Measurements from ENCODE around the gene TOP2B. TPM values are rescaled to one million over a fixed set of nuclear protein-coding genes. Genes with fewer than 3 reads are reported as not detected.

The TOP2B gene, protein sequence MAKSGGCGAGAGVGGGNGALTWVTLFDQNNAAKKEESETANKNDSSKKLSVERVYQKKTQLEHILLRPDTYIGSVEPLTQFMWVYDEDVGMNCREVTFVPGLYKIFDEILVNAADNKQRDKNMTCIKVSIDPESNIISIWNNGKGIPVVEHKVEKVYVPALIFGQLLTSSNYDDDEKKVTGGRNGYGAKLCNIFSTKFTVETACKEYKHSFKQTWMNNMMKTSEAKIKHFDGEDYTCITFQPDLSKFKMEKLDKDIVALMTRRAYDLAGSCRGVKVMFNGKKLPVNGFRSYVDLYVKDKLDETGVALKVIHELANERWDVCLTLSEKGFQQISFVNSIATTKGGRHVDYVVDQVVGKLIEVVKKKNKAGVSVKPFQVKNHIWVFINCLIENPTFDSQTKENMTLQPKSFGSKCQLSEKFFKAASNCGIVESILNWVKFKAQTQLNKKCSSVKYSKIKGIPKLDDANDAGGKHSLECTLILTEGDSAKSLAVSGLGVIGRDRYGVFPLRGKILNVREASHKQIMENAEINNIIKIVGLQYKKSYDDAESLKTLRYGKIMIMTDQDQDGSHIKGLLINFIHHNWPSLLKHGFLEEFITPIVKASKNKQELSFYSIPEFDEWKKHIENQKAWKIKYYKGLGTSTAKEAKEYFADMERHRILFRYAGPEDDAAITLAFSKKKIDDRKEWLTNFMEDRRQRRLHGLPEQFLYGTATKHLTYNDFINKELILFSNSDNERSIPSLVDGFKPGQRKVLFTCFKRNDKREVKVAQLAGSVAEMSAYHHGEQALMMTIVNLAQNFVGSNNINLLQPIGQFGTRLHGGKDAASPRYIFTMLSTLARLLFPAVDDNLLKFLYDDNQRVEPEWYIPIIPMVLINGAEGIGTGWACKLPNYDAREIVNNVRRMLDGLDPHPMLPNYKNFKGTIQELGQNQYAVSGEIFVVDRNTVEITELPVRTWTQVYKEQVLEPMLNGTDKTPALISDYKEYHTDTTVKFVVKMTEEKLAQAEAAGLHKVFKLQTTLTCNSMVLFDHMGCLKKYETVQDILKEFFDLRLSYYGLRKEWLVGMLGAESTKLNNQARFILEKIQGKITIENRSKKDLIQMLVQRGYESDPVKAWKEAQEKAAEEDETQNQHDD (N-terminal part only)
- total RNA-seq (2014; rRNA removed; shearing (Covaris generic)): 73.3 and 85.3 TPM in 2 replicates

DNA sequence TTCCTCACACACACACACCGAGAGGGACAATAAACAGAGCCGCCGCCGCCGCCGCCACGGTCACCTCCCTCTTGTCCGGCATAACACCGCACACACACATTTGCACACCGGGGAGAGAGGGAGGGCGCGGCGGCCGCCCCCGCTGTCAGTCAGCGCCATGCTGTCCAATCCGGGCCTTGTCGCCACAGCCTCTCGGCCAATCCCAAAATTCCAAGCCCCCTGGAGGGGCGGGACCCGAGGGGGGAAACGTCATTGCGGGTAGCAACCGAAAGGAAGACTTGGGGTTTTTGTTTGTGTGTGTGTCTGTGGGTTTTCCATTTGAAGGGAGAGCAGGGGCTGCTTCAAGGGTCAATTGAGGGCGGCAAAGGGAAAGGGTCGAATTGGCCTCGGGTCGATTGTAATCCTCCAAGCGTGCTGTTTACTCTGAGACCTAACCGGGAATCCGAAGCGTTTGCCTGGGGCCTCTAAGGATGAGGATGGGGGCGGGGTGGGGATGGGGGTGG lies at the start of gene TOP2B:
Gene TOP2B, minus strand, starts transcription at position 96 of the 503 bp plus-strand sequence. CDS start 610 bp downstream, outside the sequence.
- DNase-seq (ENCODE audit: low read depth): peak; percentile 93

DNA sequence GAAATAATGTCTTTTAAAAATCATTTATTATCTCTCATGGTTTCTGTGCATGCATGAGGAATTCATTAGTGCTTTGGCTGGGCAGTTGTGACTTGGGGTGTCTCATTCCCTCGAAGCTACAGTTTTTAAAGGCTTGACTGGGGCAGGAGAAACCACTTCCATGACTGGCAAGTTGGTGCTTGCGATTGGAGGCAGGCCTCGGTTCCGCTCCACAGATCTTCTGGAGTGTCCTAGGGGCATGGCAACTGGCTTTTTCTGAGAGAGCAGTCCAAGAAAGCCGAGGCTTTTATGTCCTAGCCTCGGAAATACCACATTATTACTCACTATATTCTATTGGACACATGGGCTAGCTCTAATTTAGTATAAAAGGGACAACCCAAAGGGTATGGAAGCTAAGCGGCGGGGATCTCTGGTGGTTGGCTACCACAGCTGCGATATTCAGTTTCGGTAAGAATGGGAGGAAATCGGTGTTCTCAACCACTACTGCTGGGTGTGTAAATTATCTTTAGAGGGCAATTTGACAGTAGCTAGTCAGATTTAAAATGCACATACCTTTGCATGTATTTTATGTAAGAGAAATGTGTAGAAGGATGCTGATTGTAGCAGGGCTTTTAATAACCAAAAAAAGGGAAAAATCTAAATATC lies 48.8 kb upstream of the TOP2B start:
- DNase-seq (ENCODE audit: low read depth): no peak

DNA sequence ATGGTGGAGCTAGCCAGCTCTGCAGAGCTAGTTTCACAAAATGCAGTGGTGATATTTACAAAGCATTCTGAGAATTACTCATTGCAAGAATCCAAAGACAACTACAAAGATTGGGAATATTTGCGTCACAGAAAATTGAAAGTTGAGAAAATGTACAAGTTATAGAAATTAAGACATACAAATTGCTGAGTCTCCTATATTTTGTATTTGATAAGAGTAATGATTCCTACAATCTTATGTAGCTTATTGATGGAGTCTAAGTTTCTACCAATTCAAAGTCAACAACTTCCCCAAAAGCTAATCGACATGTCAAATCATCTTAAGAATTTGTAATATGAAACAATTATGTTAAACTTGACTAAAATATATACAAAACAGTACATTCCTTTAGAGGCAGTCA lies 46.4 kb upstream of the TOP2B start:
- no peak for DNase-seq (ENCODE audit: low read depth)

- no peak for DNase-seq (ENCODE audit: low read depth)
These were observed 43.3 kb upstream of the TOP2B start for GRCh38 chr3:25708036-25708435.

DNA sequence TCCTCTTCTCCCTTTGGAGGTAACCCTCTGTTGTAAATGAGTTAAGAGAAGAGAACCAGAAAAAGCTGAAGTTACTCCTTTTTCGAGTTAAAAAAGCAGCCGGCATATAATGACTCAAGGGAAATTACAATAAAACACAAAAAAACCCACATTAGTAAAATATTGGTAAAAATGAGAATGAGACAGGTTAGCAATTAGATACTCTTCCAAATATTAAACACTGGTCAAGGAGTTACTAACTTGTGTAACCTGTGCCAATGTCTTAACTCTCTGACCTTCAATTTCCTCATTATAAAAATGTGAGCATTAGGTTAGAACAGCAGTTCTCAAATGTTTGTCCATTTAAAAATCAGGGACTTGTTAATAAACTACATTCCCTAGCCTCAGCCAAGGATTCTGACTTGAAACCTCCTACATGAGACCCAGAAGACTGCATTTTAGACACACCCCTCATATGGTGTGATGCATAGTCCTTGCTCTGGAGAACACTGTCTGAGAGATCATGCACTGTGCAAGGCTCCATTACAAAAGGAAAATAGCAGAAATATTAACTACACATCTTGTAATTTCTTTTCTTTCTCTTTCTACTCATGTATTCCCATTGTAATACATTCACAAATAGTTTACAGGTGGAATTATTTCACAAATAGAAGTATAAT lies 42.7 kb upstream of the TOP2B start:
- no peak for DNase-seq (ENCODE audit: low read depth)

GRCh38 chr3:25706213-25706612 lies 41.5 kb upstream of the TOP2B start:
- no peak for DNase-seq (ENCODE audit: low read depth)

- DNase-seq (ENCODE audit: low read depth): no peak
These were observed 32.8 kb upstream of the TOP2B start for GRCh38 chr3:25697553-25697952.

DNA sequence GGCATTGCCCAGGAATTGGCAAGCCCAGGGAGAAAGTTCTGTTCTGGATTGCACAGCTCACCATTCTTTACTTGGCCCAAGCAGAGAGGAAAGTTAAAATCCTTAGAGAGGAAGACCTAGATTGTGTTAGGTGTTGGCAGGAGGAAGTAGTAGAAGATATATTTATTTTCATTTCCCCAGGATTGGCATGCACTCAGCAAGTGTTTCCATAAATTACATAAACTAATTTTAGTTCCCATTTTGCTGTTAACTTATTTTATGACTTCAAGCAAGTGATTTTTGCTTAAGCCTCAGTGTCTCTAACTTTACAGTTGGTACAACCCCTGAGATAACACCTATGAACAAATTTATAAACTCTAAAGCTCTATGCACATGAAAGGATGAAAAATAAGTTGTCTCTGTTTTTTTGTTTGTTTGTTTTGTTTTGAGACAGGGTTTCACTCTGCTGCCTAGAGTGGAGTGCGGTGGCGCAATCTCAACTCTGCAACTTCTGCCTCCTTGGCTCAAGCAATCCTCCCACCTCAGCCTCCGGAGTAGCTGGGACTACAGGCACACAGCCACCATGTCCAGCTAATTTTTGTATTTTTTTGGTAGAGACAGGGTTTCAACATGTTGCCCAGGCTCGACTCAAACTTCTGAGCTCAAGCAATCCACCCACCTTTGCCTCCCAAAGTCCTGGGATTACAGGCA lies 31.2 kb upstream of the TOP2B start:
- DNase-seq (ENCODE audit: low read depth): no peak

GRCh38 chr3:25693238-25693637 lies 28.5 kb upstream of the TOP2B start:
- DNase-seq (ENCODE audit: low read depth): no peak

GRCh38 chr3:25692341-25692740 lies 27.6 kb upstream of the TOP2B start:
- DNase-seq (ENCODE audit: low read depth): no peak

DNA sequence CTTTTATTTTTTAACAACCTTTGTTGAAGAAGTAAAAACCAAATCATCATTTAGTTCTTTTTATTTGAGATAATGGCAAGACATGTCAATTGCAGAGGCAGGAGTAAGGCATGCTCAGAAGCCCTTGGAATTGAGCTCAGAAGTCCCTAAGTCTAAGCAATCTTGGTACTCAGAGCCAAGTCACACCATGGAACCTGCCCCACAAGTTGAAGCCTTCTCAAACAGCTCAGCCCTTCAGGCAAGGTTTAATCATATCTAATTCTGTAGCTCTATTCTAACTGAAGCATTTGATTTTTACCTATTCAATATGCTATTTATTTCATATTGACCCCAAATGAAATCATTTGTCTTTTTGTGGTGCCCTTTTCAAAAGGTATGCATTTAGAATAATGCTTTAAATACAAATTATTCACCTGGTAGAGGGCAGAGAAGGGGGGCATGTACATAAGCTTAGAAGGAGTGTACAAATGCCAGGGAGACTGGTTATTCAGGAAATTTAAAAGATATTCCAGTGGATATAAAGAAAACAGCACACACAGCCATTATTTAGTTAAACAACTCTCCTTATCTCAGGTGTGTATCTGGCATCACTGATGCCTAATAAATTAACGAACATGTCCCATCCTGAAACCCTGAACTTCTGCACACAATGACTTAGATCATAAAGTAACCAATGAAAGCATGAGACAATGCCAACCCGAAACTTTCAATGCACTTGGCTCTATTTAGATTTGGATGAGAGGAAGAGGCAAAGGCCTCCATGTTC lies 26.2 kb upstream of the TOP2B start:
- no peak for DNase-seq (ENCODE audit: low read depth)

- DNase-seq (ENCODE audit: low read depth): no peak
These were observed 24.5 kb upstream of the TOP2B start for GRCh38 chr3:25689226-25689625.

DNA sequence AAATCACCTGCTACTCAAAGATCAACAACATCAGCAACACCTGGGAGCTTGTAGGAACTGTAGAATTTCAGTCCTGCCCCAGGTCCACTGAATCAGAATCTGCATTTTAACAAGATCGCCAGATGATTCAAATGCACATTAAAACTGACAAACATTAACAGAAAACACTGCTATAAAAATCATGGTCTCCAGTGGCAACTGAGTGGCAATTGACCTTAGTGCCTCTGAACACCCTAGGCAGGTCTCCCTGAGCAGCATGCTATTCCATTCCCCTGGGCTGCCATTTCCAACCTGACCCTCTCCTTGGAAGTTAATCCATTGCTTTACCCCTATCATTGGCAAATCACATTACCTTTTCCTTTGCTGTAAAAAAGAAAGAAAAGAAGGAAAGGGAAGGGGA lies 23.0 kb upstream of the TOP2B start:
- no peak for DNase-seq (ENCODE audit: low read depth)

DNA sequence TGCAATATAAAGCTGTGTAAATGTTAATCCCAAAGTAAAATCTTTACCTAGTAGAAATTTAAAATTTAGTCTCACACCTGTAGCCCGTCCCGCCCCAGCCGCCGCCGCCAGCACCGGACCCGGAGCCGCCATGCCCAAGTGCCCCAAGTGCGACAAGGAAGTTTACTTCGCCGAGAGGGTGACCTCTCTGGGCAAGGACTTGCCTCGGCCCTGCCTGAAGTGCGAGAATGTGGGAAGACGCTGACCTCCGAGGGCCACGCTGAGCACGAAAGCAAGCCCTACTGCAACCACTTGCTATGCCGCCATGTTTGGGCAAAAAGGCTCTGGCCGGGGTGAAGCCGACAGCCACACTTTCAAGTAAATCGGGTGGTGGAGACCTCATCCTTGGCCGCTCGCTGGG lies 22.1 kb upstream of the TOP2B start:
- DNase-seq (ENCODE audit: low read depth): no peak

GRCh38 chr3:25683882-25684281 lies 19.2 kb upstream of the TOP2B start:
- no peak for DNase-seq (ENCODE audit: low read depth)

- no peak for DNase-seq (ENCODE audit: low read depth)
These were observed 18.7 kb upstream of the TOP2B start for GRCh38 chr3:25683410-25683809.

- DNase-seq (ENCODE audit: low read depth): no peak
These were observed 15.1 kb upstream of the TOP2B start for GRCh38 chr3:25679642-25680302.

- no peak for DNase-seq (ENCODE audit: low read depth)
These were observed 14.5 kb upstream of the TOP2B start for GRCh38 chr3:25679166-25679565.

DNA sequence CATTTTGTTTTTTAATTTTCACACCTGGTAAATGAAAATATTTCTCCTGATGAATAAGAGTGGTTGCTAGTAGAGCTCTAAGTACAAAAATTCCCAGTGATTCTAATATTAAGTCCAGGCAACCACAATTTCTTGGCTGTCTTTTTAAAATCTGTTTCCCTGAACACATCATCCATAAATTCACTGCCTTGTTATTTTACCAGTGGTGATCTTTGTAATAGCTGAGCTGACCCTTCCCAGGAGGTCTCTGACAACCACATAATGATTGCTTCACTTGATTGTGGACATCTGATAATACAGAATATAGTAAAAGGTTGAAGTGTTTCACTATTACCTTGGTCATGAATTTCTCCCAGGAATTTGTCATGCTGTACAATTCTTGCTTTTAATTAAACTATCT lies 13.9 kb upstream of the TOP2B start:
- no peak for DNase-seq (ENCODE audit: low read depth)

Measured in Daoy (cell line).